GM23338 (cell line): ENCODE data around the gene ADGRF4. TPM values are rescaled to one million over a fixed set of nuclear protein-coding genes. Genes with fewer than 3 reads are reported as not detected.

ENCODE experiments used
- ATAC-seq: fragments of 200-7000 bp; cut with Tn5 transposase; 3 replicates; pipeline ENCODE4 v1.9.1; 2020
- DNase-seq: peaks from one replicate; pipeline ENCODE4 v3.0.0-alpha.2; 2015; ENCODE audit warnings: low spot score
- H2AFZ ChIP-seq: fragments of 200-600 bp; sonication (generic); 2 replicates; pipeline ENCODE4 v1.8.0; 2016; ENCODE audit warnings: antibody characterized with exemption, mild to moderate bottlenecking, moderate library complexity
- H3F3A ChIP-seq: fragments of 200-600 bp; sonication (generic); replicated peaks from 2 replicates; pipeline ENCODE4 v1.8.0; 2017; ENCODE audit warnings: antibody characterized with exemption, mixed run types, low read depth
- H3K27ac ChIP-seq: fragments of 200-600 bp; sonication (generic); 2 replicates; pipeline ENCODE4 v1.6.1; 2016; ENCODE audit warnings: low read depth
- H3K27me3 ChIP-seq: fragments of 200-600 bp; sonication (generic); 2 replicates; pipeline ENCODE4 v1.8.0; 2016; ENCODE audit warnings: mild to moderate bottlenecking, mixed run types, moderate library complexity; ENCODE audit not compliant: insufficient read depth
- H3K36me3 ChIP-seq: fragments of 200-600 bp; sonication (generic); 2 replicates; pipeline ENCODE4 v1.8.0; 2016; ENCODE audit warnings: mild to moderate bottlenecking; ENCODE audit not compliant: insufficient read depth
- H3K4me1 ChIP-seq: fragments of 200-600 bp; sonication (generic); 2 replicates; pipeline ENCODE4 v1.8.0; 2016; ENCODE audit warnings: mild to moderate bottlenecking, moderate library complexity; ENCODE audit not compliant: insufficient read depth
- H3K4me2 ChIP-seq: fragments of 200-600 bp; sonication (generic); 2 replicates; pipeline ENCODE4 v1.7.1; 2017; ENCODE audit warnings: mixed run types
- H3K4me3 ChIP-seq: fragments of 200-600 bp; sonication (generic); 2 replicates; pipeline ENCODE4 v1.6.1; 2016; ENCODE audit warnings: mixed run types
- H3K79me2 ChIP-seq: fragments of 200-600 bp; sonication (generic); replicated peaks from 2 replicates; pipeline ENCODE4 v1.8.0; 2017; ENCODE audit warnings: mild to moderate bottlenecking; ENCODE audit not compliant: insufficient read depth
- H3K9me2 ChIP-seq: fragments of 200-600 bp; sonication (generic); 2 replicates; pipeline ENCODE4 v1.8.0; 2017; ENCODE audit not compliant: insufficient read depth
- H4K20me1 ChIP-seq: fragments of 200-600 bp; sonication (generic); replicated peaks from 2 replicates; pipeline ENCODE4 v1.8.0; 2017; ENCODE audit warnings: mild to moderate bottlenecking; ENCODE audit not compliant: insufficient read depth
- H3K27ac Mint-ChIP-seq: 2 replicates; pipeline ENCODE4 v1.8.0; 2020; ENCODE audit warnings: inconsistent platforms, mild to moderate bottlenecking, moderate library complexity, mixed read lengths
- H3K27me3 Mint-ChIP-seq: 3 replicates; pipeline ENCODE4 v1.8.0; 2022; ENCODE audit warnings: low read depth, mild to moderate bottlenecking, moderate library complexity, mixed read lengths, inconsistent platforms; ENCODE audit not compliant: insufficient read depth, poor library complexity
- H3K36me3 Mint-ChIP-seq: 3 replicates; pipeline ENCODE4 v1.8.0; 2021; ENCODE audit warnings: low read depth, mild to moderate bottlenecking, inconsistent platforms, moderate library complexity, mixed read lengths
- H3K4me1 Mint-ChIP-seq: 3 replicates; pipeline ENCODE4 v1.8.0; 2020; ENCODE audit warnings: mild to moderate bottlenecking, inconsistent platforms, mixed read lengths
- H3K4me3 Mint-ChIP-seq: 3 replicates; pipeline ENCODE4 v1.8.0; 2021; ENCODE audit warnings: moderate library complexity, mild to moderate bottlenecking, inconsistent platforms, mixed read lengths
- H3K9me3 Mint-ChIP-seq: 3 replicates; pipeline ENCODE4 v1.8.0; 2020; ENCODE audit warnings: moderate library complexity, mild to moderate bottlenecking, inconsistent platforms, mixed read lengths
- CREB1 ChIP-seq: fragments of 250-450 bp; sonication (Bioruptor Pico); IDR thresholded peaks from 2 replicates; pipeline ENCODE4 v1.5.0; 2020; ENCODE audit warnings: low read depth, mild to moderate bottlenecking, moderate library complexity
- CTCF ChIP-seq, 2 experiments: fragments of 200-600 bp in 1 of 2; sonication (generic) in 1 of 2; conservative IDR thresholded peaks; 2 replicates each; pipeline versions ENCODE4 v1.5.1 to v1.6.1; 2016 to 2017; ENCODE audit warnings: antibody characterized with exemption in 2 of 2, low read depth in 2 of 2, mild to moderate bottlenecking in 2 of 2, moderate library complexity in 1 of 2
- ETS1 ChIP-seq: IDR thresholded peaks from 2 replicates; pipeline ENCODE4 v1.6.1; 2016; ENCODE audit warnings: antibody characterized with exemption
- EZH2 ChIP-seq: fragments of 200-600 bp; sonication (generic); IDR thresholded peaks from one replicate; pipeline ENCODE4 v1.8.0; 2017; ENCODE audit warnings: antibody characterized with exemption, mild to moderate bottlenecking, low read depth; ENCODE audit not compliant: unreplicated experiment
- EZH2phosphoT487 ChIP-seq: fragments of 200-600 bp; sonication (generic); IDR thresholded peaks from one replicate; pipeline ENCODE4 v1.8.1; 2018; ENCODE audit warnings: antibody characterized with exemption; ENCODE audit not compliant: unreplicated experiment
- JUNB ChIP-seq: IDR thresholded peaks from one replicate; pipeline ENCODE4 v1.6.1; 2016; ENCODE audit warnings: antibody characterized with exemption; ENCODE audit not compliant: unreplicated experiment
- NANOG ChIP-seq: IDR thresholded peaks from 2 replicates; pipeline ENCODE4 v1.6.1; 2016; ENCODE audit warnings: antibody characterized with exemption, borderline replicate concordance
- POLR2AphosphoS5 ChIP-seq: IDR thresholded peaks from 2 replicates; pipeline ENCODE4 v1.6.1; 2016; ENCODE audit warnings: antibody characterized with exemption, low read depth
- STAT1 ChIP-seq: IDR thresholded peaks from one replicate; pipeline ENCODE4 v1.6.1; 2016; ENCODE audit warnings: antibody characterized with exemption; ENCODE audit not compliant: unreplicated experiment
- ZNF114 ChIP-seq: fragments of 250-450 bp; sonication (Bioruptor Pico); IDR thresholded peaks from 2 replicates; pipeline ENCODE4 v1.5.0; 2020; ENCODE audit warnings: mild to moderate bottlenecking, moderate library complexity
- ZNF331 ChIP-seq: fragments of 250-450 bp; sonication (Bioruptor Pico); IDR thresholded peaks from 2 replicates; pipeline ENCODE4 v1.5.0; 2020; ENCODE audit warnings: low read depth, mild to moderate bottlenecking, moderate library complexity
- ZNF462 ChIP-seq: fragments of 250-450 bp; sonication (Bioruptor Pico); IDR thresholded peaks from 2 replicates; pipeline ENCODE4 v1.5.0; 2020; ENCODE audit warnings: mild to moderate bottlenecking, moderate library complexity
- polyA plus RNA-seq: library from polyadenylated mRNA; unstranded; fragments of >200 nt; fragmentation: Nextera tagmentation; extraction: Ambion mirVana; gene quantifications from 2 replicates; pipeline ENCODE4 v1.2.1, GENCODE V29; 2016
- total RNA-seq: library from RNA; depleted of rRNA; stranded (reverse); fragments of >200 nt; shearing (Covaris generic); gene quantifications from 2 replicates; pipeline ENCODE4 v1.2.3, GENCODE V29; 2014

ADGRF4 gene
- total and polyA plus RNA-seq, 2 experiments from 2014 or later = not detected

GRCh38 chr6:47729019-47729418 lies 30.6 kb downstream of the ADGRF4 start (continued):
- no peak for TF ChIP-seq CTCF (conservative IDR thresholded peaks at IDR 0.05; ENCODE audit: low read depth in 2 of 2)
- TF ChIP-seq ZNF114 (CRISPR knock-in tag) = no peak
- no peak for TF ChIP-seq EZH2phosphoT487
- TF ChIP-seq STAT1 = no peak
- TF ChIP-seq ETS1 = no peak
- no peak for TF ChIP-seq JUNB
- no peak for TF ChIP-seq EZH2
- no peak for TF ChIP-seq ZNF331 (CRISPR knock-in tag)
- no peak for TF ChIP-seq POLR2AphosphoS5
- no peak for TF ChIP-seq NANOG

GRCh38 chr6:47729457-47729856 lies 31.1 kb downstream of the ADGRF4 start:
- no peaks in the 10 kb centered on the region for H3K36me3 ChIP-seq
- Mint-ChIP-seq H3K27ac (no peak overlapping the region), H3K27me3 (peaks cover 2% of the 10 kb centered on the region), H3K9me3 (no peaks in the 10 kb centered on the region), H3K36me3 (no peaks in the 10 kb centered on the region), H3K4me3 (no peak overlapping the region), H3K4me1 (peaks cover 17% of the 10 kb centered on the region)
- H3K4me3 ChIP-seq = no peak overlapping the region
- no peak for ATAC-seq
- no peaks in the 10 kb centered on the region for H4K20me1 ChIP-seq
- H3K27ac ChIP-seq = no peak overlapping the region
- H3K27me3 ChIP-seq = no peaks in the 10 kb centered on the region
- no peak overlapping the region for H2AFZ ChIP-seq
- no peaks in the 10 kb centered on the region for H3F3A ChIP-seq
- no peaks in the 10 kb centered on the region; the same call in 1 of the 2 replicates for H3K9me2 ChIP-seq
- no peak for DNase-seq
- no peak overlapping the region for H3K4me2 ChIP-seq
- no peaks in the 10 kb centered on the region for H3K79me2 ChIP-seq
- H3K4me1 ChIP-seq = peaks cover 13% of the 10 kb centered on the region; the same call in 1 of the 2 replicates
- TF ChIP-seq ZNF114 (CRISPR knock-in tag) (no peak), CTCF (conservative IDR thresholded peaks at IDR 0.05; ENCODE audit: low read depth in 2 of 2) (no peak), STAT1 (no peak), ETS1 (no peak), JUNB (no peak), ZNF462 (CRISPR knock-in tag) (no peak), EZH2 (no peak), CREB1 (CRISPR knock-in tag) (no peak)
